GM19099 (cell line): ENCODE measurements around the gene SLC35F1.

Experiments
- POLR2A ChIP-seq: IDR thresholded peaks from 3 replicates; pipeline ENCODE4 v1.6.1; 2011; ENCODE audit warnings: low read depth; ENCODE audit not compliant: insufficient read length; ENCODE audit errors: extremely low read depth

The SLC35F1 gene

GRCh38 chr6:118122801-118123200, 215.7 kb downstream of the SLC35F1 start:
- no peak for TF ChIP-seq POLR2A

- TF ChIP-seq POLR2A, result no peak
Measured at GRCh38 chr6:118123503-118124037, 216.5 kb downstream of the SLC35F1 start.

GRCh38 chr6:118124851-118125250, 217.8 kb downstream of the SLC35F1 start:
- no peak for TF ChIP-seq POLR2A

GRCh38 chr6:118128755-118129154, 221.7 kb downstream of the SLC35F1 start:
- TF ChIP-seq POLR2A, result no peak

- no peak for TF ChIP-seq POLR2A
Measured at GRCh38 chr6:118134206-118134605, 227.1 kb downstream of the SLC35F1 start.

DNA sequence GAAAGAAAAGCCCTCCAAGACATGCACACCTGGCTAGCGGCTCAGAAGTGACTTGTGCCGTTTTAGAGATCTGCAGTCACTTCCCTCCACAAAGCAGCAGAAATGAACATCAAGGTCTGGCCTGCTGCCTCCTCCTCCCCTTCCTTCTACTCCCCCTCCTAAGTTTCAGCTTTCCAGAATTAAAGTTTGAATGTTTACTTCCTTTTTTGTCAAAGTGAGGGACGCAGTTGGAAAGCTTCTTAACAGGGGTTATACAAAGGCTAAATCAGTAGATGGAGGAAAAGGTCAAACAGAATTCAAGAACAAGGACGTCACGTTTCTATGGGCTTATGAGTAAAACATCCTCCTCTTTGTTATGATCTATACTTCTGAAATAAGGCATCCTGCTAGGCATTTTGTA, 227.7 kb downstream of the SLC35F1 start:
- TF ChIP-seq POLR2A, result no peak

DNA sequence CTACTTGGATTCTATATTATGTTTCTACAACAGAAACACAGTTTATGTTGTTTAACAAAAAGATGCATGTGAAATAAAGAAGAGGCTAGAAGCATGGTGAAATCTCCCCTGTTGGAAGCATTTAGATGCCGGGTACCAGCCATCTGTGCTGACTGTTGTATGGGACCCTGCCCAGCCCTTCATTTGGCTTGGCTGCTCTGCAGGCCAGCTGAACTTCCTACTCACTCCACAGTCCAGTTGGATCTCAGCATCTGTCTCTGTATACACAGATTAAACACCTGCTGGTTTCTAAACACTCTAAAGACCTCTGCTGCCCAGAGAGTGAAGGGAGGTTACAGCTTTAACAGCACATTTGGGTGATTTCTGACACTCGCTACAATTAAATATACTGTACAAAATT, 228.3 kb downstream of the SLC35F1 start:
- no peak for TF ChIP-seq POLR2A

DNA sequence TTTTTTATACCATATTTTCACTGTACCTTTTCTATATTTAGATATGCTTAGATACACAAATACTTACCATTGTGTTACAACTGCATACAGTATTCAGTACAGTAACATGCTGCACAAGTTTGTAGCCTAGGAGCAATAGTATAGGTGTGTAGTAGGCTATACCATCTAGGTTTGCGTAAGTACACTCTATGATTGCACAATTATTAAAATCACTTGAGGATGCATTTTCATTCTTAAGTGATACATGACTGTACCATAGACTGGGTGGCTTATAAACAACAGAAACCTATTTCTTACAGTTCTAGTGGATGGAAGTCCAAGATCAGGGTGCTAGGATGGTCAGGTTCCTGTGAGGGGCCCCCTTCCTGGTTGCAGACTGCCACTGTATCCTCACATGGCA, 234.1 kb downstream of the SLC35F1 start:
- TF ChIP-seq POLR2A, result no peak

- no peak for TF ChIP-seq POLR2A
Measured at GRCh38 chr6:118146584-118146983, 239.5 kb downstream of the SLC35F1 start.

GRCh38 chr6:118147511-118147910, 240.4 kb downstream of the SLC35F1 start:
- no peak for TF ChIP-seq POLR2A

DNA sequence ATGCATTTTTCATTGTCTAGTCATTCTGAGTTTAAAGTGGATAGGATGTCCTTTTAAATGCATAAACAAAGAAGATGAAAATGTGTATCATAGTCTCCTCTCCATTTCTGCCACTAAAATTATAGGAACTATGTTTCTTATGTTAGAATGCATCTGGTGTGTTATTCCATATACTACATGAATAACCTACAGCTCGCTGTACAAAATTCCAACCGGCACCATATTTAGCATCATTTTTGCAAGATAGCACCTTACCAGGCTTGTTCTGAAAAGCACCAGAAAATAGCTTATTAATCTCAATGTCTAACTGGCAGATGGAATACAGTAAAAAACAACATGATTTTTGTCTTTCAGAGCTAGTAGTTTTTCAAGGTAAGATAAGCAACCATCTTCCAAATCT, 241.5 kb downstream of the SLC35F1 start:
- TF ChIP-seq POLR2A, result no peak

GRCh38 chr6:118152524-118152923, 245.5 kb downstream of the SLC35F1 start:
- no peak for TF ChIP-seq POLR2A

DNA sequence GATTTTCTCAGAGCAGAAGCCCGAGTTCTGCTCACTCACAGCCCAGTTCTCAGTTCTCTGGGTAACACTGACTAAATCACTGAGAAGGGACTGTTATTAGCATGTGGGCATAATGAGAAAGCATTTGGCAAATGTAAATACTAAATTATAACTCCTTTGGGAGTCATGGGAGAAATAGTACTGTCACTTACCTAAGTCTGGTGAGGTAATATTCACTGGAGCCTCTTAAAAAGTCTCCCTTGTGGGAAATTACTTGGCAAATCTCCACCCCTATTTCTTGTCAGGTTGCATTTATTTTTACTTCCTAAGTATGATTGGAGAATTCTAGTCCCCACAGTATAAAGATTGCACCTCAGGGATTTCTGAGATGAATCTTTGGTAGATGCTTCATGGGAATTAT, 254.3 kb downstream of the SLC35F1 start:
- no peak for TF ChIP-seq POLR2A

- no peak for TF ChIP-seq POLR2A
Measured at GRCh38 chr6:118163542-118163941, 256.5 kb downstream of the SLC35F1 start.

GRCh38 chr6:118165500-118165899, 258.4 kb downstream of the SLC35F1 start:
- no peak for TF ChIP-seq POLR2A

- no peak for TF ChIP-seq POLR2A
Measured at GRCh38 chr6:118168421-118168820, 261.4 kb downstream of the SLC35F1 start.

DNA sequence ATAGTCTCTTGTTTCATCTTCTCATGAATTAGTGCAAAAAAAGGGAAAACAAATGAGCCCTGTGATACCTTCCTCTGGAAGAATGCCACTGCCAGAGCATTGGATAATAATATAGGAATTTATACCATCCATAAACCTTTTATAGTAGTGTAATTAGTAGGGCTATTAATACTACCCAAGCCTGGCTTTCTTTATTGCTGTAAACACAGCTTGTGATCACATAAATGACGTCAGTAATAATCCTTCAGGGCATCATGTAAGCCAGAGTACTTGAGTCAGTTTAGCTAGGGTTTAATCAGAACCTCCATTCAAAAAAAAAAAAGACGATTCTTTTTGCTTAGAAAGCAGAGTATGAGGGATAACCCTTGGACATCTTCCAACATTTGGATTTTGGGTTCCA, 264.8 kb downstream of the SLC35F1 start:
- TF ChIP-seq POLR2A, result no peak
